LNCaP clone FGC (cell line): ENCODE results near the gene RAB8A.

Experiments
- DNase-seq: peaks from one replicate; pipeline ENCODE4 v3.0.0-alpha.2; 2011; ENCODE audit warnings: low read depth
- H3K4me3 ChIP-seq: 2 replicates; pipeline ENCODE4 v1.5.1; 2011; ENCODE audit warnings: mild to moderate bottlenecking, low read depth, low read length, control low read depth
- TF ChIP-seq, protein P1 (sequence below): IDR thresholded peaks from 2 replicates; pipeline ENCODE4 v1.5.1; 2012; ENCODE audit warnings: mild to moderate bottlenecking; ENCODE audit not compliant: control insufficient read depth, insufficient read depth; ENCODE audit errors: extremely low read depth

Gene RAB8A

DNA sequence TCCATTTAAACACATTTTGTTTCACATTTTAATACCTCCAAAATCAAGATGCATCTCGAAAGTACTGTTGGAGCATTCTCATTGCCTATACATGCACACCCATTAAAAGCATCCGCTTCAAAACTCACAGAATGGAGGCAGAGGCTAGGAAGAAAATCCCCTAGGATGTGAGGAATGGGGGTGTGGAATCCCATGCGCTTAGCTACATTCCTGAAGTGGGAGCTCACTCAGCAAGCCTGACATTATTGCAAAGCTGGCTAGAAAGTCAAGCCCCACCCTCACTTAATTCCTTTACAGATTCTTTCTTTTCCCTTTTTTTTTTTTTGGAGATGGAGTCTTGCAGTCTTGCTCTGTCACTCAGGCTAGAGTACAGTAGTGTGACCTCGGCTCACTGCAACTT is 68.9 kb downstream of the RAB8A start:
- no peak overlapping the region for H3K4me3 ChIP-seq
- TF ChIP-seq, protein P1, sequence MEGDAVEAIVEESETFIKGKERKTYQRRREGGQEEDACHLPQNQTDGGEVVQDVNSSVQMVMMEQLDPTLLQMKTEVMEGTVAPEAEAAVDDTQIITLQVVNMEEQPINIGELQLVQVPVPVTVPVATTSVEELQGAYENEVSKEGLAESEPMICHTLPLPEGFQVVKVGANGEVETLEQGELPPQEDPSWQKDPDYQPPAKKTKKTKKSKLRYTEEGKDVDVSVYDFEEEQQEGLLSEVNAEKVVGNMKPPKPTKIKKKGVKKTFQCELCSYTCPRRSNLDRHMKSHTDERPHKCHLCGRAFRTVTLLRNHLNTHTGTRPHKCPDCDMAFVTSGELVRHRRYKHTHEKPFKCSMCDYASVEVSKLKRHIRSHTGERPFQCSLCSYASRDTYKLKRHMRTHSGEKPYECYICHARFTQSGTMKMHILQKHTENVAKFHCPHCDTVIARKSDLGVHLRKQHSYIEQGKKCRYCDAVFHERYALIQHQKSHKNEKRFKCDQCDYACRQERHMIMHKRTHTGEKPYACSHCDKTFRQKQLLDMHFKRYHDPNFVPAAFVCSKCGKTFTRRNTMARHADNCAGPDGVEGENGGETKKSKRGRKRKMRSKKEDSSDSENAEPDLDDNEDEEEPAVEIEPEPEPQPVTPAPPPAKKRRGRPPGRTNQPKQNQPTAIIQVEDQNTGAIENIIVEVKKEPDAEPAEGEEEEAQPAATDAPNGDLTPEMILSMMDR = no peak
- no peak for DNase-seq
